Cortex of kidney (tissue), 1 donor: ENCODE measurements around the gene BNIP3.
"Not testable (repeated sequence)": the region's sequence is repeated elsewhere in the genome, so short reads cannot be mapped to it uniquely, and the experiment has no call there.

ENCODE experiments used
- DNase-seq: peaks from one replicate; lab custom pipeline; 2025; lab: John Stamatoyannopoulos, UW

BNIP3 gene

DNA sequence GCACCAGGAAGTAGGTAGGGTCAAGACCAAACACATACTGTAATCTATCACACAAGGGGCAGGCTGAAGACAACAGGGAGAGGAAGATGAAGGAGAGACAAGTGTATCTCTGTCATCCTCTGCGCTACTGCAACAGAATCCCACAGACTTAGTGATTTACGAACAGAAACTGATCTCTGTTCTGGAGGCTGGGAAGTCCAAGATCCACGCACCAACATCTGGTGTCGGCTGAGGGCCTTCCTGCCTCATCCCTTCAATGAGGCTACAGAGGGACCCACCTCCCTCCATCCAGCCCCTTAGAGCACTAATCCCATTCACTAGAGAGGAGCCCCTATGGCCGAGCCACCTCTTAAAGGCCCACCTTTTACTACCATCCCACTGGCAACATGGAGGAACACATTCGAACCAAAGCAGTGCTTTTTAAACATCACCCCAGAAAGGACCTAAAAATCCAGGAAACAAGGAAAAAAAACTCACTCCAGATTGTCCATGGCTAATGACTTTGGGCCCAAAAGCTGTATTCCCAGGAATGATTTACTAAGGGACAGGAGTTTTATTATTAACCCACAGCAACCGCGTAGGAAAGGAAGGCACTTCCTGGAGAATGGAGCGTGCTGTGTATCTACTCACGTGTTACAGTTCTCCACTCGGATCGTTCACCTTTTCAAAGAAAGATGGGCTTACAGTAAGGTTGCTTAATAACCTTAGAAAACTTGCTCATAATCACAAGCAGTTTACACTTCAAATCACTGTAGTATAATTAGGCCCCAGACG lies 4.2 kb downstream of the BNIP3 start:
- DNase-seq, result no peak

DNA sequence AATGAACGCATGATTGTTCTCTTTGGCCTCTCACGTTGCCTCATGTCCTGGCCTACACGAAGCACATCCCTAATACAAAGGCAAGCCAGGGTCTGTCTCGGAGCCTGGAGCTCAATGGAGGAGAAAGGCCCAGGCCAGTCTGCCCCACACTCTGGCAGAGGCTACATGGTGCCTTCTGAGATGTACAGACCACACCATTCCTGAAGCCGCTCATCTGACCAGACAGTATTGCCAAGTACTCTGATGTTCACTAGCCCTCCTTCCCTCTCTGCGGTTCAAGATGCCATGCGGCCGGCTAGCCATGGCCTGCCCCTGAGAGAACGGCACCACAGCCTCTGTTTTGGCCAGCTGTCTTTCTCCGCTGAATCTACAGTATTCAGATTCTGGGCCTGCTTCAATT lies 5.9 kb downstream of the BNIP3 start:
- no peak for DNase-seq

- no peak for DNase-seq
These were observed 6.7 kb downstream of the BNIP3 start for GRCh38 chr10:131975003-131975402.

DNA sequence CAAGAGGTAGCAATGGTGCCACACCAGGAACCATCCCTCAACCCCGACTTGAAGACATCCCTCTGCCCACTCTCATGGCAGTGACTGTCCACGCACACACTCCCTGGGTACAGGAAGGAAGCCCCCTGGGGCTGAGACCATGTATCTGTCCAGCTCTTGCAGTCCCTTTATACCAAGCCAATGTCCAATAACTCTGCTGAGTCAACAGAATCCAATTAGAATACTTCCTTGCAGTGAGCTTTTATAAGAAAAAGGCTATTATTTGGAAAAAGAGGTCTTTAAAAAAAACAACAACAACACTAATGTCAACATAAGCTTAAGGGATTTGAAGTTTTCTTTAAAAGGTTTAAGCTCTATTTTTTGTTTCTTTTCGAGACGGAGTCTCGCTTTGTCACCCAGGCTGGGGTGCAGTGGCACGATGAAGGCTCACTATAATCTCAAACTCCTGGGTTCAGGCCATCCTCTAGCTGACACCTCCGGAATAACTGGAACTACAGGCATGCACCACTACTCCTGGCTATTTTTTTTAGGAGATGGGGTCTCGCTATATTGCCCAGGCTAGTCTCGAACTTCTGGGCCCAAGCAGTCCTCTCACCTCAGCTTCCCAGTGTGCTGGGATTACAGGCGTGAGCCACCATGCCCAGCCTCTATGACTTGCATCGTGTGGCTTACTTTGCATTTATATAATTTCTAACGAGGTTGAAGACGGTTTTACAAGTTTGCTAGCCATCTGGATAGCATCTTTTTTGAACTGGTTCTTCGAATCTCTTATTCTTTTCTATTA lies 7.5 kb downstream of the BNIP3 start:
- DNase-seq, result no peak

- DNase-seq, result no peak
These were observed 8.4 kb downstream of the BNIP3 start for GRCh38 chr10:131973160-131973951.

GRCh38 chr10:131972474-131973071 lies 9.2 kb downstream of the BNIP3 start:
- DNase-seq, result no peak

DNA sequence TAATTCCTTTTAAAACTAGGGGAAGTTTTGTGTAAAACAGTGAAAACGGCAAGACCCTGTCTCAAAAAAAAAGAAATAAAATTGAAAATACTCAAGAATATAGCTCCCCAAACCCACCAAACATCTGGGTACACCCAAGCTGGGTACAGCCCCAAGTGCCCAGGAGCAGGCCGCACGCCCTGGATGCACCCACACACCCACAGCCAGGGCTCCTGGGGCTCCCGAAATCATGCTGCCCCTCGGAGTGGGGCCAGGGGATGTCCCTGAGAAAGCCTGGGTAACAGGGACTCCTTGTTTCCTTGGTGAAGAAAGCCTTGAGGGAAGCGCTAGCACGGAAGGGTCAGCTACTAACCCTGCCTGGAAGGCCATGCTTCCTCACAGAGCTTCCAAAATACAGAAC lies 10.1 kb downstream of the BNIP3 start:
- DNase-seq, result no peak

DNA sequence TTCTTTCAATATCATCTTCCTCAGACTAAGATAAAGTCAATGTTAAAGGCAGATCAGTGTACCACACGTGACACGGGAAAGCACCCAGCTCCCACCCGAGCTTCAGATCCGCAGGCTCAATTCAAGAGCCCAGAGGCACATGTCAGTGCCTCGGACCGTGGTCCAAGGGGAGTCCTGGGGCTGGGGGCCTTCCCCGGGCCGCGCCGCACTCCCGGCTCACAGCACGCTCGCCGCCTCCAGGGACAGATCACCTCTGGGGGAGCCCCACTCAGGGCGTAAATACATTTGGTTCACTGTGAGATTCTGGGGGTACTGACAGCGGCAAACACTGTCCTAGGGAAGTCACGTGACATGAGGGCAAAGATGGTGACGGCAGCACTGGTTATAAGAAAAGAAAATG lies 10.8 kb downstream of the BNIP3 start:
- DNase-seq, result no peak

GRCh38 chr10:131968949-131969348 lies 12.8 kb downstream of the BNIP3 start:
- no peak for DNase-seq

- DNase-seq, result no peak
These were observed 17.4 kb downstream of the BNIP3 start for GRCh38 chr10:131964298-131964697.

DNA sequence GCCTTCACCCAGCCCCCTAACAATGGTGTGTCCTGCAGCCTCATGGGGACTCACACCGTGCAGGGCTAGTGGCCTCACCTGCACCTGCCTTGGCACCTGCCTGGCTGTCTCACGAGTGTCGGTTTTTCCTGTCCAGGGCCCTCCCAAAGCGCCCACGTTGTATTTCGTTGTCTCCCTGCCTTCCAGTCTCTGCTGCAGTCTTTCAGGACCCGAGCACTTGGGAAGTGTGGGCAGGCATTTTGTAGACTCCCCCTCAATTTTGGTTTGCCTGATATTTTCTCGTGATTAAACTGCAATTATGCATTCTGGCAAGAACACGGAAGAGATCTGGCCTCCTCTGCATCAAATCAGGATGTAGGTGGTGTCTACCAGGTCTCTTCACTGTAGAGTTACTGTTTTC lies 17.9 kb downstream of the BNIP3 start:
- no peak for DNase-seq

DNA sequence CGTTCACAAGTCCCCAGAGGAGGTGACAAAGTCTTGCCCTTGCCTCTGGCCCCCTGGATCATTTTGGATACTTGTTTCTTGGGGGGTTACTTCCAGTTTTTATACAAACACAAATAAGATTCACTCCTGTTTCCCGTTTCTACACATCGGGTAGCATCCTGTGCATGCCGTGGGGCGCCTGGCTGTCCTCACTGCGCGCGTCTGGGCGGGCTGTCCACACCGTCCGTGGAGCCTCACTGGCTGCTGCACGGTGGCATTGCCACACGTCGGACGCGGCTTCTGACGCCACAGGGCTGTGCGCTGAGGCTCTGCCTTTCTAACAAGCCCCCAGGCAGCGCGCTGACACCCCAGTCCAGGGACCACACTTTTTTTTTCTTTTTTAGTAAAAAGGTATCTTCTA lies 18.4 kb downstream of the BNIP3 start:
- no peak for DNase-seq

GRCh38 chr10:131961777-131962662 lies 19.7 kb downstream of the BNIP3 start:
- no peak for DNase-seq

- no peak for DNase-seq
These were observed 20.5 kb downstream of the BNIP3 start for GRCh38 chr10:131961047-131961776.

DNA sequence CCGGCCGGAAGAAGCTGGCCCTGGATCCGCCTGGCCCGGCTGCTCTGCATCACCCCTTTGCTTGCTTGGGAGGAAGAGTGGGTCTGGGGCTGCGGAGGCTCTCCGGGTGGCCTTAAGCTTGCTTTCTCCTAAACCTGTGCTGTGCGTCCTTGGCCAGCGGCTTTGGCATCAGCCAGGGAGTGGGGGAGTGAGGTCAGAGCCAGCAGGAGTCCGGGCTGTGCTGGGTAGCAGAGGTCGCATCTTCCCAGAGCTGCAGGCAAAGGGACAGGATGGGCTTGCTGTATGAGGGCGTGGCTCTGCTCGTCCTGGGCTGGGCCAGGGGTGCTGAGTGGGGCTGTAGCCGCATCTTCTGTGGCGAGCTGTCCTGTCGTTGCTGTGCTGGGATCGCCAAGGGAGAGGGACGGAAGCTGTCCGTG lies 21.1 kb downstream of the BNIP3 start:
- DNase-seq, result no peak

- no peak for DNase-seq
These were observed 21.9 kb downstream of the BNIP3 start for GRCh38 chr10:131959841-131960240.

DNA sequence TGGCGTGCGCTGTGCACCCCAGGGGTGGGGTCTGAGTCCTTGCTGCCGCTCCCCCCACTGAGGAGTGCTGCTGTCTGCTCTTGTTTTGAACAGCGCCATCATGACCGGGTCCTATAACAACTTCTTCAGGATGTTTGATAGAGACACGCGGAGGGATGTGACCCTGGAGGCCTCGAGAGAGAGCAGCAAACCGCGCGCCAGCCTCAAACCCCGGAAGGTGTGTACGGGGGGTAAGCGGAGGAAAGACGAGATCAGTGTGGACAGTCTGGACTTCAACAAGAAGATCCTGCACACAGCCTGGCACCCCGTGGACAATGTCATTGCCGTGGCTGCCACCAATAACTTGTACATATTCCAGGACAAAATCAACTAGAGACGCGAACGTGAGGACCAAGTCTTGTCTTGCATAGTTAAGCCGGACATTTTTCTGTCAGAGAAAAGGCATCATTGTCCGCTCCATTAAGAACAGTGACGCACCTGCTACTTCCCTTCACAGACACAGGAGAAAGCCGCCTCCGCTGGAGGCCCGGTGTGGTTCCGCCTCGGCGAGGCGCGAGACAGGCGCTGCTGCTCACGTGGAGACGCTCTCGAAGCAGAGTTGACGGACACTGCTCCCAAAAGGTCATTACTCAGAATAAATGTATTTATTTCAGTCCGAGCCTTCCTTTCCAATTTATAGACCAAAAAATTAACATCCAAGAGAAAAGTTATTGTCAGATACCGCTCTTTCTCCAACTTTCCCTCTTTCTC lies 26.0 kb downstream of the BNIP3 start:
- DNase-seq, result no peak

- DNase-seq, result no peak
These were observed 27.3 kb downstream of the BNIP3 start for GRCh38 chr10:131954356-131954965.

GRCh38 chr10:131949908-131950307 lies 31.8 kb downstream of the BNIP3 start:
- DNase-seq, result not testable (repeated sequence)
